NCI-H146 treated with DMSO at 0.1 percent for 48 hours (cell line): Measurements from ENCODE around the gene MTFMT.

ENCODE experiments used
- DNase-seq: peaks from one replicate; lab custom pipeline; 2025; ENCODE audit not compliant: unreplicated experiment; lab: John Stamatoyannopoulos, UW

MTFMT gene

DNA sequence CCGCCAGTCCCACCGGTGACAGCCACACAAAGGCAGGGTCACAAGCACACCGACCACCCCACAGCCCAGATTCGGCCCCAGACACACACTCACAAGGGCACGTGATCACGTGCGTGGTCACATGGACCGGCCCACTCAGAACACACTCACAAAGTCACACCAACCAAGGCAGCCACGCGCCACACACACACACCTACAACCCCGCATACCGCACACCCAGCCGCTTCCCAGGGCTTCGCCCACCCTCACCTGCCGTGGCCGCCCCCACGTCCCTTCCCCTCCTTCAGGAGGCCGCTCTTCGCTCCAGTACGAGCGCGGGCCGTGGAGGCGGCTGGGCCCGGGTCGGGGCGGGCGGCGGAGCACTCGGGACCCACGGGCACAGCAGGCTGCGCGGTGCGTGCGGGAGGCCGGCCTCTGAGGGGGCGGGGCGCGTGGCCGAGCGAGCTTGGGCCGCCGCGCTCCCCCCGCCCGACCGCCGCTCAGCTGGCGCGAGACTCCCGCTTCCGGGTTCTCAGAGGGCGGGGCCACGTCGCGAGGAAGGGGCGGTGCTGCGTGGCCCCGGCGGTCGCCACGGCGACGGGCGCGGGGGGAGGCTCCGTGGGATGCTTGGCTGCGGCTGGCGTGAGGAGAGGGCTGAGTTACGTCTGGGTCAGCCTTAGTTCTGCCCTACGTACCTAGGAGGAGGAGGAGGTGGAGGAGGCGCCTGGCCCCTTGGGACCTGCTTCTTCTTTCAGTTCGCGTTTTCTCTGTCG lies 39.8 kb downstream of the MTFMT start, which contains the start of gene SPG21:
Gene SPG21, minus strand, starts transcription at position 499 of the 752 bp plus-strand sequence. CDS start 6,345 bp downstream, outside the sequence.
- peak; percentile 68 for DNase-seq

- no peak for DNase-seq
Observed at GRCh38 chr15:64987136-64987535, 42.3 kb downstream of the MTFMT start.

DNA sequence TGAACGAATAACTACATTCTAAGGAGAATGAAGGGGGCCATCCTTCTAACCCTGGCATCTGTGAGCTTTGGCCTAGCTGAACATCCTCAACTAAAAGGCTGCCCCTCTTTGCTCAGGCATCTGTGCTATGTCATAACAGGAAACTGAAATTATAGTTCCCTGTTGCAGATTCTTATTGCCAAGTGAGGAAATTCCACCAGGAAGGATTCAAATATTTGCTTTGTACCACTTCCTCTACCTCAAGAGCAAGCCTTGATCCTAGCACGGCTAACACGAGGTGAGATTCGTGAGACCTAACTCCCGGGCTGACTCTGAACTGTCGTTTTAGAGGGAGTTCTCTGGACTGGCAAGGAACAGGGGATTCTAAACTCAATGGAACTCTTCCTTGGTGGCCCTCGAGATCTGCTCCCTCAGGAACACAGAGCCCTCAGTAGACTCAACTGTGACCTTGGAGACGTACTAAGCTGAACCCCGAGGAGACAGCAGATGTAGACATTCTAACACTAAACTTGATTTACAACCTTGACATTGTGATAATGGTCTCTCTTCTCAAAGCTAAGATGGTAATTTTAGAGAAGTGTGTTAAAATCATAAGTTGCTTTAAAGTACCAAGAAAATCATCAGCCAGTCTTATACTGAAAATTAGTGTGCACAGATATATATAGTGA lies 43.9 kb downstream of the MTFMT start:
- DNase-seq = no peak

DNA sequence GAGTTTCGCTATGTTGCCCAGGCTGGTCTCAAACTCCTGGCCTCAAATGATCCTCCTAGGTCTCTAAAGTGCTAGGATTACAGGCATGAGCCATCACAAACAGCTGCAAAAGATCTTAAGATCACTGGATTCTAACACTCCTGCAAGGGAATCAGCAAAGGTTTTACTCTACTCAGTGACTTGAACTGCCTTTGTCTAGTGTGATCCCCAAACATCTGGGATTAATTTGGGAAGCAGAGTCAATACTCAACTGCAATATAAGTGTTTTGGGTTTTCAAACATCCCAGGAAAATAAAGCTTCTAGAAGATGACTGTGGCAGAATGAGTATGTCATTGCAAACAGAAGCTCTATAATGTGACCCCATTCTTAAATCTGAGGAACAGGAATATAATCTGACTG lies 47.0 kb downstream of the MTFMT start:
- DNase-seq = no peak

- DNase-seq = no peak
Observed at GRCh38 chr15:64981812-64982431, 47.5 kb downstream of the MTFMT start.

- DNase-seq = no peak
Observed at GRCh38 chr15:64979252-64979710, 50.2 kb downstream of the MTFMT start.

DNA sequence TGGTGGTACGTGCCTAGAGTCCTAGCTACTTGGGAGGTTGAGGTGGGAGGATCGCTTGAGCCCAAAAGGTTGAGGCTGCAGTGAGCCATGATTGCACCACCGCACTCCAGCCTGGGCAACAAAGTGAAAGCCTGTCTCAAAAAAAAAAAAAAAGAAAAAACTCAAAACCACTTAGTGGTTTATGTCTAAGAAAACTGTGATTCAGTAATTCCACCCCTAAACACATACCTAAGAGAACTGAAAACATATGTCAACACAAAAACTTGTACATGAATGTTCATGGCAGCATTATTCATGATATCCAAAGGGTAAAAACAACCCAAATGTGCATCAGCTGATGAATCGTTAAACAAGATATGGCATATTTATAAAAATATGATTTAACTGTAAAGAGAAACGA lies 54.0 kb downstream of the MTFMT start:
- DNase-seq = no peak

GRCh38 chr15:64970698-64971097 lies 58.7 kb downstream of the MTFMT start:
- no peak for DNase-seq

DNA sequence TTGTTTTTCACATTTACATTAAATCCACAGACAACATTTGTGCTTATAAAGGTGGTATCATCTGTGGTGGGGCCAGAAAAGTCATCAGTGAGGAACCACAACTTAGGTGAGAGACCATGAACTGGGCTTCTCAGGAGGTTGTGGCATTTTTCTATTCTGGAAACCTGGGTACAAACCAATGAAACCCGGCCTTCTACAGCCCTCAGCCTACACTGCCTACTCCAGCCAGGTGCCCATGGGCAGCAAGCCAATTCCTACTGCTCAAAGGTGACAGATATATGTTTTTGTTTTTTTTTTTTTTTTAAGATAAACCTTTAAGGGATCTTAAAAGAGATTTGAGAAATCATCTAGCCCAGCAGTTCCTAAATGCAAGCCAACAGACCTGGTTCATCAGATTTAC lies 60.0 kb downstream of the MTFMT start:
- DNase-seq = no peak

DNA sequence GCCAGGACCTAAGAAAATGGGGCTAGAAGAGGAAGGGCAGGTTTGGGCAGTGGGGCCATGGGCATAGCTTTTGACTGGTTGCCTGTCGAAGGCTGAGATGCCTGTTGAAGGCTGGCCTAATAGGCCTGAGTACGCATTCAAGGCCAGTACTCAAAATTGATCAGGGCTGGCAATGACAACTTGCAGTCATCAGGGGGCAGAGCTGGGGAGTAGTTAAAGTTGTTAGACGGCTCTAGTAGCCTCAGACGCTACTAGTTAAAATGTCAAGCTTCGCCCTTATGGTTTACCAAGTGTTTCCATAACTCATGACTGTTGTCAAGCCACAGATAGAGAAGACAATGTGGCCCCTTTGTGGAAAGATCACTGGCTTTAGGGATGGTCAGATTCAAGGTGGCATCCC lies 68.4 kb downstream of the MTFMT start:
- DNase-seq = no peak

- DNase-seq = no peak
Observed at GRCh38 chr15:64960153-64960552, 69.3 kb downstream of the MTFMT start.

DNA sequence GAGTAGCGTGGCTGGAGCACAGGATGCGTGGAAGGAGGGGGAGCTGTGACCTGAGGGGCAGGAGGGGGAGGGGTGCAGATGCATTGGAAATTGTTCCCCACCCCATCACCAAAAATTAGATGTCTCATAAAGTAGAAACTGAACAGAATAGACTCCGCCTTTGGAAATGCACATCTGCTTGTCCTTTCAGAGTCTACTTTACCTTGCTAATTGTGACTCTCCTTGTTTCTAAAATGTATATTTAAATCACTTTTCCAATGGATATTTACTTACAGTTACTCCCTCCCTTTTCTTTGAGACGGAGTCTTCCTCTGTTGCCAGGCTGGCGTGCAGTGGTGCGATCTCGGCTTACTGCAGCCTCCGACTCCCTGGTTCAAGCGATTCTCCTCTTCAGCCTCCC lies 70.3 kb downstream of the MTFMT start:
- DNase-seq = no peak

DNA sequence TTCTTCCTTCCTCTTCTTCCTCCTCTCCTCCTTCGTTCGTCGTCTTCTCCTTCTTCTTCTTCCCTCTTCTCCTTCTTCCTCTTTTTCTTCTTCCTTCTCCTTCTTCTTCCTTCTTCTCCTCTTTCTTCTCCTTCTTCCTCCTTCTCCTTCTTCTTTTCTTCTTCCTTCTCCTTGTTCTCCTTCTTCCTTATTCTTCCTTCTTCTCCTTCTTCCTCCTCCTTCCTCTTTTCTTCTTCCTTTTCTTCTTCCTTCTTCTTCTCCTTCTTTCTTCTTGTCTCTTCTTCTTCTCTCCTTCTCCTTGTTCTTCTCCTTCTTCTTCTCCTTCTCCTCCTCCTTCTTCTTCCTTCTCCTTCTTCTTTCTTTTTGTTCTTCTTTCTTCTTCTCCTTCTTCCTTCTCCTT lies 75.0 kb downstream of the MTFMT start:
- no peak for DNase-seq

GRCh38 chr15:64951777-64952418 lies 77.5 kb downstream of the MTFMT start:
- DNase-seq = no peak
